DMS153 treated with DMSO at 0.1 percent for 48 hours (cell line): Measurements from ENCODE around the gene SEL1L3.

Source experiments
- DNase-seq: peaks from one replicate; lab custom pipeline; 2025; ENCODE audit not compliant: unreplicated experiment; lab: John Stamatoyannopoulos, UW

SEL1L3 gene

GRCh38 chr4:25821267-25821666 is 41.5 kb downstream of the SEL1L3 start:
- DNase-seq, result no peak

GRCh38 chr4:25818876-25819275 is 43.9 kb downstream of the SEL1L3 start:
- DNase-seq, result no peak

DNA sequence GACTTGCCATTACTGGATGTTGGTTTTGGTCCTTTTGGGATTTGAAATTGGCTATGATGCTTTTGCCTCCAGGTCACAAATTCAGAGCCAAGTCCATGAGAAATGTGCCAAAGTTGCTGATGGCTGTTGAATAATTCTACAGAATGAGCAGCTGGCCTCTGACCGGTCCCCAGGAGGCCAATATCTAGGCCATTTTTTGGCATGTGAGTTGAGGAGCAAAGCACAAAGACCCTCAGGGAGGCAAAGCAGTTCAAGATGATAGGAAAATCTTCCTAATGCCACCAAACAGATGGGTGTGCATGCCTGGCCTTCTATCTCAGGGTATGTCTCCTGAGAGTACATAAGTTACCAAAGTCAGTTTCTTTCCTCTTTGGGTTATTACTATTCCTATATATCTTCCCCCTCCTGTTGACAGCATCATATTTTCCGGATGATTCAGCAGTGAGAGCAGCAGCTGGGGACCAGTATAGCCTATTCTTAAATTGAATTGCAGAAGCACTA is 44.4 kb downstream of the SEL1L3 start:
- DNase-seq, result no peak

DNA sequence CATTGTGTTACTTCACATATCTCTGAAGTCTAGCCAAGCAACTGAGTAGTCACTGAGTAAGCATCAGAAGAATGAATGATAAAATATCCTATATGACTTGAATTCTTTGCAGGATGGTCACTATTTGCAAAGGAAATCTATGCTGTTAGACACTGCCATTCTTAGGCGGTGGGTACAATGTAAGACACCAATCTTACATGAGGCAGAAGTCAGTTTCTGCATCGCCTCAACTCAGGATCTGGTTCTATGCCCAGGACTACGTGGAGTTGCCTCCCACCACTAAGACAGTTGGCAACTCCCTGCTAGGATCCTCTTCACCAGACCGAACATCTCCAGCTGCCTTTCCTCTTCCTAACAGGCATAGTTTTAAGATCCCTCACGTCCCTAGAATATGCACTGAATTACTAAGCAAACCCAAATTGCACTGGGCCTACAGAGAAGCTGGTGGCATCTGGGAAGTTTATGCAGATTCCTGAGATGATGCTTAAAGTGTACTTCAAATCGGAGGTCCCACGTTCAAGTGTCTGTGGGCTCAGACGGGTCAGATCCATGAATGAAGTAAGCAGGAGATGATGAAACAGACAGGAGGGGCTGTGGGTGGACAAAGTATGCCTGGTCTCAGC is 45.6 kb downstream of the SEL1L3 start:
- no peak for DNase-seq

DNA sequence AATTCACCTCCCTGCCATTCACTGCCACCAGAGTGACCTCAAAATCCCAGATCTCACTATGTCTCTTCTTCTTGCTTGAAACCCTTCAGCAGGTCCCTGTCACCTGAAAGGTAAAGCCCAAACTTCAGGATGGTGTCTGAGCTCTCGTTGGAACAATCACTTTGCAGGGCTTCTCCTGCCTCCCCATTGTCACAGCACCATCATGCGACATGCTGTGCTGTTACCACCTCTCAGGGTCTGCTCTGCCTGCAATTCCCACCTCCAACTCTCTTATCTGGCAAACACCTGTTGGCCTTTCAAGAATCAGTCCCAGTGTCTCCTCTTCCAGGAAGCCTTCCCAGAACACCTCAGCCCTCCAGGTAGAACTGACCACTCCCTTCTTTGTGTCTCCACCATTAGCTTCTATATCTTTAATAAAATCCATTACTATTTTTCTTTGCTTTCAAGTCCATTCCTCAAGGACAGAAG is 46.2 kb downstream of the SEL1L3 start:
- no peak for DNase-seq

- DNase-seq, result no peak
These were observed 47.2 kb downstream of the SEL1L3 start for GRCh38 chr4:25815586-25815985.

- DNase-seq, result no peak
These were observed 48.3 kb downstream of the SEL1L3 start for GRCh38 chr4:25814301-25815136.

GRCh38 chr4:25813448-25814106 is 49.2 kb downstream of the SEL1L3 start:
- DNase-seq, result no peak

DNA sequence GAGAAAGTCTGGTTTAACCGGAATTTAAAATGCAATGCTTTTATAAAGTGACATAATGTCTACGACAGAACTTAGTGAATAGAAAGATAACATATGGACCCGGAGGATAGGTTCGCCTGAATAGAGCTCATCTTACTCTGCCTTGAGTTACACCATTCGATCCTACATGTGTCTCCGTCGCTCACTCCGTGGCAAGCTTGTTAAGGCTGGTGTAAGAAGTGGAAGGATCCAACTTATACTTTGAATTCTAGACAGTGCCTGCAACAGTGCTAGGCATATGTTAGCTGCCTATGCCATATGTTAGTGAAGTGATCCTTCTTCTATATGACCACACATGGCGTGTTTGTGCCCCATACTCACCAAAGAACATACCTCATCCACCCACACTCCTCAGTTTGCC is 50.9 kb downstream of the SEL1L3 start:
- DNase-seq, result no peak

GRCh38 chr4:25811374-25811690 is 51.5 kb downstream of the SEL1L3 start:
- no peak for DNase-seq

DNA sequence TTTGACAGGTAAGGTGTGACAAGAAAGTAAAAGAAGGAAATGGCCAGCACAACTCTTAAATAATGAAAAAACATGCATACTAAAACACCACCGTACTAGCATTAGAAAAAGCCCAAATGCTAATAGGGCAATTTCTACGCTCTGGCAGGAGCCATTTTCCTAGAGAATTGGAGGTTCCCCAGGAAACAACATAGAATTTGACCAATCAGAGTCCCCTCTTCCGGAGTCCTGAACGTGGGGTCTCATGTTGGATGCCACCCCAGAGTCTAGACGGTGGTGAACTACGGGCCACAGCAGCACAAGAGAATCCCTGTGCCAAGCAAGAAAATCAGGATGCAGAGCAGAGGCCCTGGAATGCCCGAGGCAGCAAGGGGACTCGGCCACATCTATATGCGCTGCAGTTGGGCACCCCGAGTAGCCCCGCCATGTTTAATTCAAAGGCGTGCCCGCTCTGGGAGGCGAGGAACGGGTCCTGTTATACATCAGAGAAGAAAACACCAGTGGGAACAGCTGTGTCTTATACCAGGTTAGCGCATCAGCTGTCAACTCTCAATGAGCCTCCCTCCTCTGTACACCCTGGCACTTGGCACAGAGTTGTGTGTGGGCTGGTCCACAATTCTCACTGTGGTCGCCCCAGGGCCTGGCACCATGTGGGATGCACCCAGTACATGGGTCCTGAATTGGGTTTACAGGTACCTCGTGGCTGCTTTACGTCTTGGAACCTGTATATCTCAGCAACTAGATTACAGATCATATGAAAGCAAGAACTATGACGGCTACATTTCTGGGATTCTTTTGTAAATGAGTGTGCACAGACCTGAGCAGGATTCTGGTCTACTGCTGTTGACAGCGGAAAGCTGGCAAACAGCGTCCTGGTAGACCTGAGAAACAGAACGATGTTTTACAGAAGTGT is 52.1 kb downstream of the SEL1L3 start:
- no peak for DNase-seq

DNA sequence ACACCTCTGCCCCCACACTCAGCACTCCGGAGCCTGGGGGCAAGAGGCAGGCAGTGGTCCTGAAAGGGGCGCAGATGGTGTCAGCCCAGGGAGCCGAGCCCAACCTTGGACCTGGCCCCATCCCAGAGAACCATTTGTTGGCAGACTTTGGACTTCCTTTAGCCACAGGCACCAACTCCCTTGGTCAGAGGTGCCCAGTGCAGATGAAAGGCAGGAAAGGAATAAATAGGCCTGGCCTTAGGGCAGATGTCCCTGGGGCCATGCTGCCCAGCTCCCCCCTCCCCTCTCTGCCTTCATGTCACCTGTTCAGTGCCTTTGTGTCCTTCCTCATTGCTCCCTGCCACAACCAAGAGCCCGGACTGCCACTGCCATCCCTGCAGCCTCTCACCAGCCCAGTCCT is 52.8 kb downstream of the SEL1L3 start:
- DNase-seq, result no peak

DNA sequence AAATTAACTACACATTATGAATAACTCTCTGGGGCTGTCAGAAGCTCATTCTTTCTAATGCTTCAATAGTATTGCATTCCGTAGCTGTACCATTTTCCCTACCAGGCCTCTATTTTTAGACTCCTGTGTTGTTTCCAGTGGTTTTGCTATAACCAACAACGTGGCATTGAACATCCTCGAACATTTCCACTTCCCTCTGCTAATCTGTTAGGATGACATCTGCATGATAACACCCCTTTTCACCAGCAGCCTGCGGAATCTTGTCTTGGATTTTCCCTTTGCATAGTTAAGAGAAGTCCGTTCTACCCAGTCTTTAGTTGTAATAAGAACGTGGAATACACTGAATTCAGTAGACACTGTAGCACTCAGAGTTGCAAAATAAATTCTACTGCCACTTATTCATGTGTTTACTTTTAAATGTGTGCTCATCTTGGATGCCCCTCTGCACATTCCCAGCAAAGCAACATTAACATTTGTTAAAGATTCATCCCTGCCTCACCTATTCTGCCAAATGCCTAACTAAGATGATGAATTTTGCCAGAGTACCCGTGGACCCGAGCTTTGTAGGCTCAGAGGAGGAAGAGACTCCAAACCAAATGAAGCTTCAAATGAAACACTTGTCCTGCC is 55.6 kb downstream of the SEL1L3 start:
- DNase-seq, result no peak

DNA sequence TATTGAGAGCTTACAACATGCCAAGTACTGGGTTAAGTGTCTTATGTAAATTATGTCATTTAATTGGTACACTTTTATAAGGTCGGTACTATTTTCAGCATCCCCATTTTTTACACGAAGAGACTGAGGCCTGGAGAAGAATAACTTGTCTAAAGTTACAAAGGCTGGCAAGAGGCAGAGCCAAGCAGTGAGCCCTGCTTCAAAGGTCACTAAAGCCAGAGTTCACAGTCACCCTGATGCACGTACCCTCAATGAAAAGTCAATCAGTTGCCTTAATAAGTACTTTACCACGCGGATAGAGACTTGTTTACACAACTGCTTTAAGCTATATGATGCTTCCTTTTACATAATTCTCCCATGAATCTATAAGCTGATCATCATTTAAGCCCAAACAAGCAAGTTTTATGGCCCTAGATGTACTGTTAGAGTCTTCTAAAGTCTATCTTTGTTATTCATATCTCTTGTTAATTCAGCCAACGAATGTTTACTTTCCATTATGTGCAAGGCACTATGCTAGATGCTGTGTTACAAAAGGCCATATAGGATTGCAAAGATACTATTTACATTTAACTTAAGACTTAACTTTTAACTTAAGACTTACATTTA is 57.4 kb downstream of the SEL1L3 start:
- DNase-seq, result no peak

DNA sequence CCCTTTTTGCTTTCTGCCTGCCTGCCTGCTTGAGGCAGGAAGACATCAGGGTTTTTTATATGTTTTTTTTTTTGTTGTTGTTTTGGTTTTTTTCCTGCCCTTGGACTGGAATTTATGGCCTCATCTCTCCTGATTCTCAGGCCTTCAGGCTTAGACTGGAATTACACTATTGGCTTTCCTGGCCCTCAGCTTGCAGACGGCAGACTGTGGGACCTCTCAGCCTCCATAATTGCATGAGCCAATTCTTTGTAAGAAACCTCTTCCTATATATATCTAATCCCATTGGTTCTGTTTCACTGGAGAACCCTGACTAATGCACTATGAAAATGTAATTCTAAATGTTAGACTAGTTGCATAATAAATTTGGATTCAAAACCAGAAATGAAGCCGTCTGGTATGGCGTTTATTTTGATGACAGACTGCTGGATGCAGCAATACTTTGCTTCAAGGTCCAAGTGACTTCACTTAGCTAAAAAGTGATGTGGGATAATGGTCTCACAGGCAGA is 59.0 kb downstream of the SEL1L3 start:
- DNase-seq, result no peak

DNA sequence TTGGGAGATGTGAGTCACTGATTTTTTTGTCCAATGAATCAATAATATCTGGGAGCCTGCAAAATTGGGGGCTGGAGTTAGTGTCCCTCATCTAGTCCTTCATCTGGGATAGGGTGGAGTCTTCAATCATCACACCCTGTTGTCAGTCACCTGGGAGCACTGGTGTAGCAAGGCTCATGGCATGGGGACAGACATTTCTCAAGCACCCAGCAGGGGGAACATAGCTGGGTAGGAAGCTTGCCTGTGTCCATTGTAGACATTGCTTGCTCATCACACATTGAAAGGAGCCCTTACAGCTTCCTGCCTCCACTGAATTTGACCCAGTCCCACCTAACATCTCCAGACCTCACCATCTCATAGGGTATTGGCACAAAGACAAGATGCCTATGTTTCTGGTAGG is 61.2 kb downstream of the SEL1L3 start:
- DNase-seq, result no peak

GRCh38 chr4:25800245-25800644 is 62.5 kb downstream of the SEL1L3 start:
- no peak for DNase-seq

DNA sequence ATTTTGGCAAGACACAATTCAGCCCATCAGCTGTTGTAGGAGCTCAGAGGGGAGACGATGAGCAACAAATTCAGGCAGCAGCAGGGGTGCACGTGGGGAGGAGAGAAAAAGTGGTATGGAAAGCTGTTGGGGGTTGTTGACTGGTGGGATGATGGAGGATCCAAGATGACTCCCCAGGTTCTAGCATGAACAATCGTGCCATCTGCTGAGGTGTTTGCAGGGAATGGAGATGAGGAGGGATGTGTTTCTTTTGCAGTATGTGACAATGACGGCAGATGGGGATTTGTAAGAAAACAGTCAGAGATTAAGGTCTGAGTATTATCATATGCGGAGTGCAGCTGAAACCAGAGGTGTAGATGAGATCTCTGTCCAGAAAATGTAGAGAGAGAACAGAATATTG is 63.3 kb downstream of the SEL1L3 start:
- no peak for DNase-seq

GRCh38 chr4:25797136-25797535 is 65.7 kb downstream of the SEL1L3 start:
- no peak for DNase-seq
